ENCODE results near the gene JADE2. TPM values are rescaled to one million over a fixed set of nuclear protein-coding genes. Genes with fewer than 3 reads are reported as not detected.
A peak's percentile ranks its signal among the peaks of the same experiment; 100 is the strongest.

JADE2 gene
- total and polyA plus RNA-seq, 2 of the 8 experiments (the other 6 are each of a cell fraction or from before 2014, with no cell fraction given), result 19.2 to 55.8 TPM

DNA sequence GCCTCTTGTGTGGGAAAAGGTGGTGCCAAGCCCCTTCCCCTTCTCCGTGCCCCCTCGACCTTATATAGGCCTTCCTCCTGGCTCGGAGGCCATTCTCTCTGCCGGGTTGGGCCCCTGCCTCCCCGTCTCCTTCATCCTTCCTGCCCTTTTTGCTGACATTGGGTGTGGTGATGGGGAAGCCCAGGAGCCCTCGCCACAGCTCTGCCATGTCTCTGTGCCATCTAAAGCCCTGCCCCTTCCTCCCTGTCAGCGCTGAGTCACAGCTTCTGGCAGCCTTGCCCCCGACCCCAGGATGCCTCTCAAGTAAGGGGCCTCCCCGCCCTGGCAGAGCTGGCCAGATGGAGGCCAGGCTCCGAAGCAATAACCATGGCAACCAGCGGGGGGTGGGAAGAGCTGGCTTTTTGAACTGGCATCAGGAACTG is 30.4 kb downstream of the JADE2 start:
- Histone ChIP-seq H2BK120ac (replicated peaks; ENCODE audit: low read depth, low read length) (no peak overlapping the region), H3K27me3 (replicated peaks in 1 of 4; ENCODE audit: control insufficient read depth in 3 of 4, extremely low read depth in 1 of 4, insufficient read depth in 3 of 4, low read length in 3 of 4) (no peaks in the 10 kb centered on the region), H3K27ac (ENCODE audit: low read depth, low read length) (no peak overlapping the region), H4K91ac (replicated peaks; ENCODE audit: insufficient read length, low read length) (no peak overlapping the region), H4K5ac (ENCODE audit: insufficient read length, low read depth, low read length) (no peak overlapping the region), H3K79me1 (ENCODE audit: low read depth, low read length) (peaks cover 5% of the 10 kb centered on the region; the same call in 1 of the 2 replicates), H3K9ac (replicated peaks in 1 of 4; ENCODE audit: extremely low read depth in 1 of 4, low read depth in 3 of 4, low read length in 3 of 4) (no peak overlapping the region), H3K4me3 (ENCODE audit: extremely low read depth in 1 of 4, insufficient read depth in 2 of 4, low read depth in 3 of 4, low read length in 4 of 4) (no peak overlapping the region), H3K23me2 (ENCODE audit: low read depth, low read length) (peaks cover 8% of the 10 kb centered on the region; the same call in 1 of the 2 replicates), H3K14ac (ENCODE audit: insufficient read length) (no peak overlapping the region), H2AK5ac (ENCODE audit: low read depth, low read length) (0 out of 2 replicates have a peak overlapping the region, but pooled peaks have one; percentile 5), H3K4ac (replicated peaks; ENCODE audit: insufficient read length, low read depth, low read length) (no peak overlapping the region), H3K79me2 (ENCODE audit: control insufficient read depth in 1 of 2, insufficient read depth in 2 of 2, low read length in 2 of 2) (peaks cover 0 to 12% of the 10 kb centered on the region in 2 experiments; a peak in 2 of 4 replicates), H4K20me1 (replicated peaks in 1 of 2; ENCODE audit: control insufficient read depth in 1 of 2, insufficient read depth in 2 of 2, low read length in 2 of 2) (peaks cover 0 to 11% of the 10 kb centered on the region in 2 experiments), H4K8ac (ENCODE audit: extremely low read depth, insufficient read depth, low read length) (no peak overlapping the region), H3K36me3 (ENCODE audit: control insufficient read depth in 2 of 4, insufficient read depth in 4 of 4, low read length in 3 of 4) (peaks cover 11 to 43% (median 18%) of the 10 kb centered on the region in 4 experiments; a peak in 6 of 8 replicates), H3K18ac (ENCODE audit: extremely low read depth, low read length) (no peak overlapping the region), H2BK12ac (ENCODE audit: low read depth, low read length) (no peak overlapping the region), H3K4me2 (ENCODE audit: insufficient read depth in 1 of 2, low read depth in 2 of 2, low read length in 2 of 2) (no peak overlapping the region), H3K56ac (replicated peaks; ENCODE audit: insufficient read length, low read depth, low read length) (peak overlapping the region; percentile 99), H2BK20ac (ENCODE audit: low read length) (no peak overlapping the region), H3K23ac (ENCODE audit: insufficient read length) (no peak overlapping the region), H2AFZ (ENCODE audit: low read length) (no peak overlapping the region), H3K4me1 (replicated peaks in 1 of 4; ENCODE audit: control insufficient read depth in 3 of 4, insufficient read depth in 4 of 4, low read length in 3 of 4) (peaks cover 0 to 9% (median 1%) of the 10 kb centered on the region in 4 experiments; a peak in 4 of 7 replicates), H2BK15ac (ENCODE audit: low read length) (no peak overlapping the region), H3K9me3 (ENCODE audit: insufficient read depth in 2 of 2, low read depth in 1 of 2, low read length in 1 of 2) (no peaks in the 10 kb centered on the region), H2BK5ac (ENCODE audit: low read depth, low read length) (peak overlapping the region; percentile 63)
- POLR2A ChIA-PET (ENCODE audit: partially characterized antibody), result interaction anchor here (1.0 to 1.6 kb wide), 4 partner anchors 14 to 145 kb away, joined by 3 to 6 read pairs (median 3); partner anchors contain the start of gene CDKN2AIPNL
- 83% methylated on average over 11 of the region's 11 CpGs; no CpG with 5 or more reads in 1 of the 2 experiments for WGBS, 2 experiments (ENCODE audit: extremely low coverage in 1 of 2, insufficient coverage in 1 of 2, insufficient read length in 1 of 2, insufficient replicate concordance in 2 of 2, low coverage in 1 of 2, low lambda C conversion rate in 2 of 2, missing lambda C conversion rate in 1 of 2)
- TF ChIP-seq BCL11A (IDR thresholded peaks at IDR 0.05; ENCODE audit: low read depth in 2 of 2, low read length in 2 of 2) (no peak), RAD21 (IDR thresholded peaks at IDR 0.05 in 1 of 2, conservative IDR thresholded peaks at IDR 0.05 in 1 of 2; ENCODE audit: low read depth in 2 of 2, low read length in 2 of 2) (peak; percentile 5 to 28; a peak in 1 of 4 replicates), EP300 (IDR thresholded peaks at IDR 0.05; ENCODE audit: borderline replicate concordance in 1 of 2, low read depth in 2 of 2, low read length in 2 of 2) (no peak), SUZ12 (IDR thresholded peaks at IDR 0.05; ENCODE audit: low read length) (no peak), MAFK (IDR thresholded peaks at IDR 0.05; ENCODE audit: low read depth, low read length) (peak; percentile 36; the same call in 1 of the 2 replicates), BACH1 (IDR thresholded peaks at IDR 0.05; ENCODE audit: low read length) (0 out of 2 replicates have a peak, but pooled peaks have one; percentile 10), RNF2 (IDR thresholded peaks at IDR 0.05; ENCODE audit: borderline replicate concordance, low read depth, low read length, missing control alignments, poor library complexity, severe bottlenecking) (no peak), CTCF (IDR thresholded peaks at IDR 0.05; ENCODE audit: control extremely low read depth in 1 of 3, insufficient read depth in 1 of 3, low read depth in 1 of 3, low read length in 3 of 3) (peak; percentile 12 to 24 (median 15); a peak in 3 of 4 replicates)
- FAIRE-seq (no peak), DNase-seq (ENCODE audit: low read depth in 1 of 2, low spot score in 2 of 2) (peak in 1 of 2 experiments; percentile 72)
- CTCF ChIA-PET (ENCODE audit: partially characterized antibody), result interaction anchor here (0.6 to 4.5 kb wide), 11 partner anchors 10 to 207 kb away, joined by 3 to 39 read pairs (median 4); partner anchors contain the start of gene CDKN2AIPNL

Data from H1 (cell line).